Lung (tissue), 16 donors: ENCODE results near the gene DAZL. TPM values are rescaled to one million over a fixed set of nuclear protein-coding genes. Genes with fewer than 3 reads are reported as not detected.

Experiments used
- ATAC-seq: fragments of 200-7000 bp; cut with Tn5 transposase; one replicate; pipeline ENCODE4 v1.9.1; 2020; ENCODE audit warnings: moderate number of reproducible peaks; ENCODE audit not compliant: insufficient read depth, low FRiP score
- DNase-seq, 3 donors: peaks; one replicate each; pipeline ENCODE4 v3.0.0-alpha.2; 2013 to 2017
- H3K27ac ChIP-seq, 2 donors: one replicate each; pipeline ENCODE4 v1.5.1; 2013; ENCODE audit warnings: mild to moderate bottlenecking in 2 of 2, moderate library complexity in 2 of 2, control low read depth in 1 of 2, inconsistent platforms in 1 of 2, low read depth in 1 of 2, low read length in 1 of 2
- H3K27me3 ChIP-seq, 3 donors: one replicate each; pipeline ENCODE4 v1.5.1; 2013; ENCODE audit warnings: low read length in 2 of 3; ENCODE audit not compliant: control insufficient read depth in 3 of 3, insufficient read depth in 3 of 3
- H3K36me3 ChIP-seq, 4 donors: one replicate each; pipeline ENCODE4 v1.5.1; 2013; ENCODE audit warnings: low read length in 4 of 4, mild to moderate bottlenecking in 1 of 4, moderate library complexity in 1 of 4; ENCODE audit not compliant: control insufficient read depth in 4 of 4, insufficient read depth in 4 of 4
- H3K4me1 ChIP-seq, 5 donors: one replicate each; pipeline ENCODE4 v1.5.1; 2013; ENCODE audit warnings: low read length in 5 of 5, mild to moderate bottlenecking in 2 of 5, moderate library complexity in 1 of 5; ENCODE audit not compliant: control insufficient read depth in 5 of 5, insufficient read depth in 5 of 5
- H3K4me3 ChIP-seq: one replicate; pipeline ENCODE4 v1.5.1; 2013; ENCODE audit warnings: mild to moderate bottlenecking, control low read depth, moderate library complexity
- H3K9ac ChIP-seq, 2 donors: one replicate each; pipeline ENCODE4 v1.5.1; 2013; ENCODE audit warnings: low read length in 2 of 2, control low read depth in 1 of 2; ENCODE audit not compliant: insufficient read depth in 1 of 2
- H3K9me3 ChIP-seq, 4 donors: one replicate each; pipeline ENCODE4 v1.5.1; 2013; ENCODE audit warnings: low read length in 3 of 4, mild to moderate bottlenecking in 1 of 4, moderate library complexity in 1 of 4; ENCODE audit not compliant: control insufficient read depth in 4 of 4, insufficient read depth in 3 of 4
- CTCF ChIP-seq: IDR thresholded peaks from 2 replicates; pipeline ENCODE4 v1.5.1; 2012; ENCODE audit warnings: mild to moderate bottlenecking; ENCODE audit errors: control extremely low read depth, extremely low read depth
- WGBS, 2 donors: extraction: QIAGEN DNeasy Blood & Tissue Kit; methylation state at CpG; one replicate each; pipeline ENCODE4 v1.1.7; 2013; 5-methylcytosine and 5-hydroxymethylcytosine counted together
- long read RNA-seq, 5 donors: transcript quantifications; one replicate each; lab custom pipeline, GENCODE V29; 2026
- polyA plus RNA-seq, 2 donors: library from polyadenylated mRNA; stranded (reverse); fragments of 200-250 nt; gene quantifications; one replicate each; pipeline ENCODE4 v1.2.1, GENCODE V29; 2013
- total RNA-seq, 2 donors: library from RNA; depleted of rRNA in 1 of 2; stranded (reverse); fragments of >200 nt in 1 of 2; gene quantifications; one replicate each; pipeline ENCODE4 v1.2.1, GENCODE V29; 2014 to 2021
- donor health status: control.
- donor health status: control.
- donor health status: Bipolar disorder and iron deficiency.
- donor health status: healthy.
- donor health status: DM: yes; HTN: yes; CAD: no.

Gene DAZL
- total RNA-seq (under 1 TPM in 1 of 2 donors, not detected in 1; 0.09 TPM), polyA plus RNA-seq (not detected)
- long read RNA-seq, donor 1, result 0 reads
- long read RNA-seq, donor 2, result 0 reads
- long read RNA-seq, donor 3, result 0 reads
- long read RNA-seq, donor 4, result 0 reads
- long read RNA-seq, donor 5, result 0 reads

- Histone ChIP-seq H3K9ac (no peak within 1 kb of the TSS), H3K27me3 (no peaks in the 10 kb centered on the region), H3K9me3 (no peaks in the 10 kb centered on the region), H3K36me3 (no peaks in the 10 kb centered on the region), H3K27ac (no peak within 1 kb of the TSS), H3K4me1 (no peaks in the 10 kb centered on the region), H3K4me3 (no peak within 1 kb of the TSS)
- WGBS, 2 donors, result 98% methylated on average over 63 of the region's 63 CpGs
- TF ChIP-seq CTCF, result no peak
- DNase-seq (no peak), ATAC-seq (no peak)
Measured at GRCh38 chr3:16604887-16605602, at the start of gene DAZL. TSS of gene DAZL (minus strand) at chr3:16605423. CDS start at chr3:16605205, 218 bp downstream.

GRCh38 chr3:16654976-16655375 lies 49.8 kb upstream of the DAZL start:
- H3K9me3 ChIP-seq, result no peaks in the 10 kb centered on the region

GRCh38 chr3:16653712-16654111 lies 48.5 kb upstream of the DAZL start:
- Histone ChIP-seq H3K27me3 (no peaks in the 10 kb centered on the region), H3K9ac (no peak overlapping the region), H3K4me3 (no peak overlapping the region), H3K27ac (no peak overlapping the region), H3K9me3 (no peaks in the 10 kb centered on the region), H3K4me1 (no peaks in the 10 kb centered on the region), H3K36me3 (no peaks in the 10 kb centered on the region)
- DNase-seq (no peak), ATAC-seq (no peak)
- WGBS, 2 donors, result 60 to 79% methylated on average over 4 of the region's 4 CpGs
- TF ChIP-seq CTCF, result no peak

More at GRCh38 chr3:16654976-16655375, 49.8 kb upstream of the DAZL start:
- Histone ChIP-seq H3K4me3 (no peak overlapping the region), H3K9ac (no peak overlapping the region), H3K36me3 (no peaks in the 10 kb centered on the region), H3K27me3 (no peaks in the 10 kb centered on the region), H3K27ac (no peak overlapping the region), H3K4me1 (no peaks in the 10 kb centered on the region)
- ATAC-seq (no peak), DNase-seq (no peak)
- no peak for TF ChIP-seq CTCF
- WGBS, 2 donors, result 62 to 75% methylated on average over 1 of the region's 1 CpG
